ENCODE measurements around the gene CDC42BPG. TPM values are rescaled to one million over a fixed set of nuclear protein-coding genes. Genes with fewer than 3 reads are reported as not detected.

The CDC42BPG gene
- total and polyA plus RNA-seq, 9 of the 15 experiments (the other 6 are each of a cell fraction or from before 2014, with no cell fraction given), result 0.04 to 8.8 (median 2.1) TPM

- intact Hi-C loops (cut with micrococcal nuclease), result no loop called here
- H4K20me1 ChIP-seq (replicated peaks; ENCODE audit: control insufficient read depth, insufficient read depth, low read length), result no peaks in the 10 kb centered on the region
- no peak overlapping the region for H3K4me3 ChIP-seq
- H2AFZ ChIP-seq (ENCODE audit: low read depth, low read length), result no peak overlapping the region
- in situ Hi-C loops (cut with MboI), result no loop called here
- H3K9me3 ChIP-seq (replicated peaks; ENCODE audit: control insufficient read depth, insufficient read depth, low read depth, low read length), result no peaks in the 10 kb centered on the region
- H3K4me1 ChIP-seq (replicated peaks in 1 of 2; ENCODE audit: control insufficient read depth in 2 of 2, insufficient read depth in 2 of 2, low read length in 2 of 2), result peaks cover 33 to 60% of the 10 kb centered on the region in 2 experiments
- ATAC-seq (no peak), FAIRE-seq (no peak), DNase-seq (ENCODE audit: extremely low read depth in 1 of 4, low spot score in 3 of 4) (no peak)
- no peak overlapping the region for H3K4me2 ChIP-seq (ENCODE audit: insufficient read depth, low read length)
- no TSS peak for BruUV-seq (replicated peaks)
- 97% methylated on average over 3 of the region's 9 CpGs for WGBS (ENCODE audit: insufficient coverage, low coverage, missing lambda C conversion rate)
- no peaks in the 10 kb centered on the region for H3K9me1 ChIP-seq (ENCODE audit: control insufficient read depth, insufficient read depth, low read length)
- peaks cover 55% of the 10 kb centered on the region; the same call in 2 of the 3 replicates for H3K36me3 ChIP-seq (ENCODE audit: control insufficient read depth, insufficient read depth, low read length)
- no peaks in the 10 kb centered on the region for H3K27me3 ChIP-seq (ENCODE audit: control insufficient read depth in 2 of 2, insufficient read depth in 2 of 2, low read length in 2 of 2)
- CTCF ChIA-PET (ENCODE audit: low intra/inter-chr PET ratio), result interaction anchor here (0.6 kb wide), 1 partner anchor 34 kb away, joined by 3 read pairs; no protein-coding TSS in a partner anchor
- no peak overlapping the region for H3K9ac ChIP-seq (ENCODE audit: insufficient read depth in 1 of 2, low read depth in 2 of 2, low read length in 2 of 2)
- H3K79me2 ChIP-seq (ENCODE audit: control insufficient read depth, insufficient read depth, low read length), result peaks cover 15% of the 10 kb centered on the region
- POLR2A ChIA-PET, result no interaction called here
- no peak overlapping the region for H3K27ac ChIP-seq (ENCODE audit: extremely low read depth, low read depth, low read length)
- TF ChIP-seq ZSCAN29 (IDR thresholded peaks at IDR 0.05), result no peak
- no peak for TF ChIP-seq HSF4 (CRISPR knock-in tag; IDR thresholded peaks at IDR 0.05; ENCODE audit: borderline replicate concordance)
- TF ChIP-seq KHSRP (IDR thresholded peaks at IDR 0.05), result no peak
- no peak for TF ChIP-seq SMAD3 (CRISPR knock-in tag; conservative IDR thresholded peaks at IDR 0.05)
- TF ChIP-seq PREB (CRISPR knock-in tag; IDR thresholded peaks at IDR 0.05), result no peak
- no peak for TF ChIP-seq ZNF77 (CRISPR knock-in tag; IDR thresholded peaks at IDR 0.05)
- TF ChIP-seq ZNF407 (IDR thresholded peaks at IDR 0.05; ENCODE audit: low read depth), result no peak
- TF ChIP-seq PBX2 (CRISPR knock-in tag; IDR thresholded peaks at IDR 0.05; ENCODE audit: low read depth), result no peak
- TF ChIP-seq PBX2 (tag; conservative IDR thresholded peaks at IDR 0.05; ENCODE audit: low read depth), result no peak
- no peak for TF ChIP-seq HNRNPUL1 (IDR thresholded peaks at IDR 0.05; ENCODE audit: low read length)
- no peak for TF ChIP-seq ZNF668 (CRISPR knock-in tag; IDR thresholded peaks at IDR 0.05)
- no peak for TF ChIP-seq SETDB1 (IDR thresholded peaks at IDR 0.05; ENCODE audit: low read length)
- TF ChIP-seq CCNT2 (IDR thresholded peaks at IDR 0.05; ENCODE audit: borderline replicate concordance, extremely low read depth, insufficient read length, low read depth, low read length), result no peak
Observed at GRCh38 chr11:64805481-64805880, 39.0 kb downstream of the CDC42BPG start.

Data from K562 (cell line).